Measurements from ENCODE around the gene CBLB.

Gene CBLB

GRCh38 chr3:105877336-105877910 lies 8.6 kb upstream of the CBLB start:
- Histone ChIP-seq H3K27me3 (replicated peaks; ENCODE audit: control insufficient read depth, insufficient read depth, low read length, poor library complexity, severe bottlenecking) (no peaks in the 10 kb centered on the region), H3K4me1 (ENCODE audit: control insufficient read depth, insufficient read depth, low read length, poor library complexity, severe bottlenecking) (no peaks in the 10 kb centered on the region), H3K27ac (ENCODE audit: insufficient read depth, low read length, poor library complexity, severe bottlenecking) (no peak overlapping the region), H3K36me3 (ENCODE audit: control insufficient read depth, insufficient read depth, low read length) (no peaks in the 10 kb centered on the region), H3K4me3 (ENCODE audit: insufficient read depth, low read depth, low read length, poor library complexity, severe bottlenecking) (no peak overlapping the region), H3K9me3 (ENCODE audit: control insufficient read depth, low read length) (no peaks in the 10 kb centered on the region)
- DNase-seq, result no peak

DNA sequence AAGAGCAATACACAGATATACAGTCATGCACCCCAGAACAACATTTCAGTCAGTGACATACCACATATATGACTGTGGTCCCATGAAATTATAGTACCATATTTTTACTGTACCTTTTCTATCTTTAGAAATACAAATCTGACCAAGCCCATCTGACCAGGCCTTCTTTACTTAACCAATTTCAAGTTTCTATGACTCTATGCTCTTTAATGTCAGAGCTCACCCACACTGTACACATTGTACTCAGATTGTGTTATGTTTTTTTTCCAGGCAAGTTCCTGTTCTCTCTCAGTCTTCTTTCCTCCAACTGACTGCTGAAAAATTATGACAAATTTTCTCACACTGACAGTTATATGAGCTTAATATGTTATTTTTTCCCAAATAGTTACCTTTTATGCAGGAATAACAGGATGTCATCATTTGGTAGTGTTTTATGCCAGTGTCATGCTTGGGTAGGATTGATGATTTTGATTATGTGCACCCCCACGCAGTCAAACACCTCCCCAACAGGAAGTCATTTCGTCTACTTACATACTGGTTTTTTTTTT lies 8.0 kb upstream of the CBLB start:
- no peak overlapping the region for H3K27ac ChIP-seq (ENCODE audit: insufficient read depth, low read length, poor library complexity, severe bottlenecking)
- H3K36me3 ChIP-seq (ENCODE audit: control insufficient read depth, insufficient read depth, low read length), result no peaks in the 10 kb centered on the region
- H3K27me3 ChIP-seq (replicated peaks; ENCODE audit: control insufficient read depth, insufficient read depth, low read length, poor library complexity, severe bottlenecking), result no peaks in the 10 kb centered on the region
- no peaks in the 10 kb centered on the region for H3K4me1 ChIP-seq (ENCODE audit: control insufficient read depth, insufficient read depth, low read length, poor library complexity, severe bottlenecking)
- DNase-seq, result no peak
- H3K9me3 ChIP-seq (ENCODE audit: control insufficient read depth, low read length), result no peaks in the 10 kb centered on the region
- H3K4me3 ChIP-seq (ENCODE audit: insufficient read depth, low read depth, low read length, poor library complexity, severe bottlenecking), result peak overlapping the region; percentile 38

DNA sequence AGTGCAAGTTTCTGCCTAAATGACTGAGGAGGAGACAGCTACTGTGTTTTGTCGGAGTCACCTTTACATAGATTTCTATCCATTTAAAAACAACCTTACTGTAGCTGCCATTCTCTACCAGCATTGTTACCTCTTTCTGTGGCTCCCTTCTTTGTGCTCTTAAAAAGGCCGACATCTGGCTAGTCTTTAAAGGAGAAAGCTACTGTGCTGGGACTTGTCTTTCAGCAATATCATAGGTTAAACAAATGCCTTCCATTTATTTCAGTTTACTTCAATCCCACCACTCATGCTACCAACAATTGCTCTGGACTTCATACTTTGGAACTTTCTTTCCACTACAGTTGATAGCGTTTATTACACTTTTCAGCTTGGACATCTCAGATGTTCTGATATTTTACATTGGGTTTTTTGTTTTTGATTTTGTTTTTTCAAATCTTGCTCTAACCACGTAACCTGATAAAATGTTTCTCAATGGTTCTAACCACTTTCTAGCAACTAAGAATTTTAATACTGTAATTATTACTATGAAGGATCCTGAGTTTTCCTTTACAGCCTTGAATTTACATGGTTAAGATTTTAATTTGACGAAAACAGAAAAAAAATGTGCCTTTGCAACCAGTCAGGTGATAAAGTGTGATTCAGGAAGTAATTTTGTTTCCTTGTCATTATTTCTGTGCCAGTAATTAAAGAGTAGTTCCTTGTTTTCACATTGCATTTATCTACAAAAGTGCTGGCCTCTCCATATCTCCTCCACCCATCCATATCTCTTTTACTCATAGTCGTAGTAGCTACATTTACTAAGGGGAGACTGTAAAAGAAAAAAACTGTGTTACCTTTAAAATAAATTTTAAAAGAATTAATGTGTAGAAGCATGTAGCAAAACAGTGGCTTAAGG lies 1.3 kb upstream of the CBLB start:
- Histone ChIP-seq H3K27me3 (replicated peaks; ENCODE audit: control insufficient read depth, insufficient read depth, low read length, poor library complexity, severe bottlenecking) (no peaks in the 10 kb centered on the region), H3K9me3 (ENCODE audit: control insufficient read depth, low read length) (no peaks in the 10 kb centered on the region), H3K36me3 (ENCODE audit: control insufficient read depth, insufficient read depth, low read length) (no peaks in the 10 kb centered on the region), H3K4me3 (ENCODE audit: insufficient read depth, low read depth, low read length, poor library complexity, severe bottlenecking) (peak overlapping the region; percentile 99), H3K4me1 (ENCODE audit: control insufficient read depth, insufficient read depth, low read length, poor library complexity, severe bottlenecking) (peaks cover 15% of the 10 kb centered on the region), H3K27ac (ENCODE audit: insufficient read depth, low read length, poor library complexity, severe bottlenecking) (peak overlapping the region; percentile 79)
- no peak for DNase-seq

DNA sequence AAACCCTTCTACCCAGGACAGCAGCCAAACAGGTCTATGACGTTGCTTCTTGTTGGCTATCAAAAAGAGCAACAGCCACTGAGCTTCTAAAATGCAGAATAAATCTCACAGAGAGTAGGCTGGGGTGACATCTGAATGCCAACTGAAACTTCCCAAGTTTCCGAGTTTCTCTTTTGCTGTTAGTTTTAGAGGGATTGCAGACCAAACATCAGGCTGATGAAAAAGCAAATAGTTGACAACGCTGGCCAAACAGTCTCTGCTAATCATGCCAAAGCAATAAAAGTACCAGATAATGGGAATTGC lies 670 bp upstream of the CBLB start:
- no peak for DNase-seq
- peak overlapping the region; percentile 79 for H3K27ac ChIP-seq (ENCODE audit: insufficient read depth, low read length, poor library complexity, severe bottlenecking)
- no peaks in the 10 kb centered on the region for H3K27me3 ChIP-seq (replicated peaks; ENCODE audit: control insufficient read depth, insufficient read depth, low read length, poor library complexity, severe bottlenecking)
- H3K9me3 ChIP-seq (ENCODE audit: control insufficient read depth, low read length), result no peaks in the 10 kb centered on the region
- H3K4me1 ChIP-seq (ENCODE audit: control insufficient read depth, insufficient read depth, low read length, poor library complexity, severe bottlenecking), result peaks cover 16% of the 10 kb centered on the region
- peak overlapping the region; percentile 99 for H3K4me3 ChIP-seq (ENCODE audit: insufficient read depth, low read depth, low read length, poor library complexity, severe bottlenecking)
- H3K36me3 ChIP-seq (ENCODE audit: control insufficient read depth, insufficient read depth, low read length), result no peaks in the 10 kb centered on the region

DNA sequence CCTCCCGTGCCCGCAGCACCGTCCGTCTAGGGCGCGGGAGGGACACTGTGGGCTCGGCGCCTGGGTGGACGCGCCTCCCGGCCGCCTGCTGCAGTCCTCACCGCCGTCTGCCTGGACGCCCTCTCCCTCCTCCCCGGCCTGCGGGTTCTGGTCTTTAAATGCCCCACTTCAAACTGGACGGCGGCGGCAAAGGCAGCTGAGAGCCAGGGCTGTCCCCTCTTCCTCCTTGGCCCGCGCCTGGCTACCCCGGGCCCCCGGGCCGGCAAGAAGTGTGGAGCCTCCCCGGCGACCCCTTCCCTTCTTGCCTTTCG lies 426 bp downstream of the CBLB start:
- Histone ChIP-seq H3K27me3 (replicated peaks; ENCODE audit: control insufficient read depth, insufficient read depth, low read length, poor library complexity, severe bottlenecking) (no peaks in the 10 kb centered on the region), H3K27ac (ENCODE audit: insufficient read depth, low read length, poor library complexity, severe bottlenecking) (peak overlapping the region; percentile 79), H3K4me3 (ENCODE audit: insufficient read depth, low read depth, low read length, poor library complexity, severe bottlenecking) (peak overlapping the region; percentile 99), H3K9me3 (ENCODE audit: control insufficient read depth, low read length) (no peaks in the 10 kb centered on the region), H3K36me3 (ENCODE audit: control insufficient read depth, insufficient read depth, low read length) (no peaks in the 10 kb centered on the region), H3K4me1 (ENCODE audit: control insufficient read depth, insufficient read depth, low read length, poor library complexity, severe bottlenecking) (peaks cover 22% of the 10 kb centered on the region)
- peak in 1 of 3 donors; percentile 3 for DNase-seq

GRCh38 chr3:105867712-105868430 lies 941 bp downstream of the CBLB start:
- Histone ChIP-seq H3K4me1 (ENCODE audit: control insufficient read depth, insufficient read depth, low read length, poor library complexity, severe bottlenecking) (peaks cover 22% of the 10 kb centered on the region), H3K36me3 (ENCODE audit: control insufficient read depth, insufficient read depth, low read length) (no peaks in the 10 kb centered on the region), H3K27me3 (replicated peaks; ENCODE audit: control insufficient read depth, insufficient read depth, low read length, poor library complexity, severe bottlenecking) (no peaks in the 10 kb centered on the region), H3K4me3 (ENCODE audit: insufficient read depth, low read depth, low read length, poor library complexity, severe bottlenecking) (peak overlapping the region; percentile 99), H3K27ac (ENCODE audit: insufficient read depth, low read length, poor library complexity, severe bottlenecking) (peak overlapping the region; percentile 79), H3K9me3 (ENCODE audit: control insufficient read depth, low read length) (no peaks in the 10 kb centered on the region)
- DNase-seq, result no peak

DNA sequence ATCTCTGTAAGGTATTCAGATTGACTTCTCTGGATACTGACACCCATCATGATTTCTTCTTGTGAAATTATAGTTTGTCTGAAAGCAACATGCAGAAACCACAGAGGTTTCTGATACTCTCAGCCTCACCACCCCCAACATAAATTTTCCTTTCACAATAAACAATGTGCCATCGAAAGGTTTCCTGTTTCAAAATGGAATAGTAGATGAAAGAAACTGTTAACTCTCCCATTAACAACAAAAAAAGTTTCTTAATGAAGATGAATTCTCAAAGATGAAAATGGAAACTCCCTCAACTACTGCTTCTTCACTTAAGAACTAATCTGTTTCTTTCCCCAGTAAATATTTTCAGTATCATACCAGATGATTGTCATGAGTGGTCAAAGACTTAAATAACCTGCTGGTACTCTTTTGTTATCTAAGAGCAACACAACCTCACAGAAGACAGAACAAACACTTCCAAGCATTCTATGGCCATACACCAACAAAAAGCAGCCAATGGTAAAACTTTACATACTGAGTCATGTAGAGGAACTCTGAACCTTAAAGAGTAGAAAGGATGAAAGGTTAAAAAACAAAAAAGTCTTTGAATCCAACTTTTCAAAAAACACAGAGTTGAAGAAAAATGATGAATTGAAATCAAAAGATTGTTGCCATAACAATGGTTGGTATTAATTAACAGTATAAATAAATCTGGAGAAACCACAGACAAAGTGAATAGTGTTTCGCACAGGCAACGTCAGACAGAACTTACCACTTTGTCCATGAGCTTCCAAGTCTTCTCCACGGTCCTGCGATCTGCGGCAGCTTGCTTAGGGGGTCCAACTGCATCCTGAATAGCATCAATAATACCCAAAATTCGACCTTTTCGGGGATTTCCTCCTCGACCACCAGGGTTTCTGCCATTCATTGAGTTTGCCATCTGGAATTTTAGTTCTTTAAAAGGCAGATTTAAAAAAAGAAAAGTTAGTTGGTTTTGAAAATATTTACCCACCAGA lies 1.9 kb downstream of the CBLB start:
- Histone ChIP-seq H3K27me3 (replicated peaks; ENCODE audit: control insufficient read depth, insufficient read depth, low read length, poor library complexity, severe bottlenecking) (no peaks in the 10 kb centered on the region), H3K4me3 (ENCODE audit: insufficient read depth, low read depth, low read length, poor library complexity, severe bottlenecking) (peak overlapping the region; percentile 99), H3K36me3 (ENCODE audit: control insufficient read depth, insufficient read depth, low read length) (no peaks in the 10 kb centered on the region), H3K4me1 (ENCODE audit: control insufficient read depth, insufficient read depth, low read length, poor library complexity, severe bottlenecking) (peaks cover 29% of the 10 kb centered on the region), H3K9me3 (ENCODE audit: control insufficient read depth, low read length) (no peaks in the 10 kb centered on the region), H3K27ac (ENCODE audit: insufficient read depth, low read length, poor library complexity, severe bottlenecking) (peak overlapping the region; percentile 79)
- no peak for DNase-seq

DNA sequence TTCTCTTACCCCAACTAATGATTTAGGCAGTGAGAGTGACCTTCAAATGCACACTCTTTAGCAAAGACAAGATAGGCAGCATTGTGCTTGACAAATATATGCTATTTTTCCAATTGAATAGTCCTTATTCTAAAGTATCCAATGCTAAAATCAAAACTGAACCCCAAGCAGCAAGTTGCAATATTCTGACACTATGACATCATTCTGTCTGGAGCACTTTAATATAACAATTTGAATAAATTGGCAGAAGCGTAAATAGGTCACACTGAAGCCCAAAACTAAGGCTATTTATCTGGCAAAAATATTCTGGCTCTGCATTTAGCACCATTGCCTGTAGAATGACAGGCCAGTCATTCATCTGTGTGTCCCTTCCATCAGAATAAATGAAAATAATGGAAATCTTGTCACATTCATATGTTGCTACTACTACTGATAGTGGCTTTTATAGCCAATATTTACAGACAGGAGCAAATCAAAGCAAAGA lies 2.9 kb downstream of the CBLB start:
- no peaks in the 10 kb centered on the region for H3K27me3 ChIP-seq (replicated peaks; ENCODE audit: control insufficient read depth, insufficient read depth, low read length, poor library complexity, severe bottlenecking)
- H3K4me3 ChIP-seq (ENCODE audit: insufficient read depth, low read depth, low read length, poor library complexity, severe bottlenecking), result peak overlapping the region; percentile 22
- H3K4me1 ChIP-seq (ENCODE audit: control insufficient read depth, insufficient read depth, low read length, poor library complexity, severe bottlenecking), result peaks cover 32% of the 10 kb centered on the region
- DNase-seq, result no peak
- H3K27ac ChIP-seq (ENCODE audit: insufficient read depth, low read length, poor library complexity, severe bottlenecking), result no peak overlapping the region
- no peaks in the 10 kb centered on the region for H3K36me3 ChIP-seq (ENCODE audit: control insufficient read depth, insufficient read depth, low read length)
- no peaks in the 10 kb centered on the region for H3K9me3 ChIP-seq (ENCODE audit: control insufficient read depth, low read length)

DNA sequence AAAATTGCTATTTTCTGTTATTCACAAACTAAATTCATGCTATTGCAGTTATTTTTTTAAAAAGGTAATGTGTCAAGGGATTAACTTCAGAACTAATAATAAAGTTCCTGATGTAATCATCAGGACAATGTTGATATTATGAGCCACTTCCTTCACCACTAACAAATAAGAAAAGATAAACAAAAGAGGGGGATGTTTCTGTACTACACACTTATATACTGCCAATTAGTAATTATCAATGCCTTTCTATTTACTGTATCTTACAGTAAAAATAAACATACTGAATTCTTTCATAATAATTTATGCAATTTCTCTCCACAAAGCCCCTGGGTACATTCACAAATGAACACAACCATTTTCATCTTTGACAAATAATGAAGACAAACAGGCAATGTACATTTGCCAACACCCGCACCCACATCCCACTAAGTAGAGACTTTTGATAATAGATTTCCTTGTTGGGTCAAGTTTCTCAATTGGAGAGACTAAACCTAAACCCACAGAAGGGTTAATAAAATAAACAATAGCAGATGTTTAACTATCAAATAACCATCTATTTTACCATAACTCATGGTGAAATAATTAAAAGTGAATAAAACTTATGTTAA lies 3.7 kb downstream of the CBLB start:
- Histone ChIP-seq H3K4me1 (ENCODE audit: control insufficient read depth, insufficient read depth, low read length, poor library complexity, severe bottlenecking) (peaks cover 32% of the 10 kb centered on the region), H3K27me3 (replicated peaks; ENCODE audit: control insufficient read depth, insufficient read depth, low read length, poor library complexity, severe bottlenecking) (no peaks in the 10 kb centered on the region), H3K36me3 (ENCODE audit: control insufficient read depth, insufficient read depth, low read length) (peaks cover 2% of the 10 kb centered on the region), H3K4me3 (ENCODE audit: insufficient read depth, low read depth, low read length, poor library complexity, severe bottlenecking) (peak overlapping the region; percentile 22), H3K27ac (ENCODE audit: insufficient read depth, low read length, poor library complexity, severe bottlenecking) (no peak overlapping the region), H3K9me3 (ENCODE audit: control insufficient read depth, low read length) (no peaks in the 10 kb centered on the region)
- DNase-seq, result no peak
